IMR-90 (cell line): ENCODE measurements around the gene CYB561D2. TPM values are rescaled to one million over a fixed set of nuclear protein-coding genes. Genes with fewer than 3 reads are reported as not detected.

Experiments
- ATAC-seq: fragments of 200-7000 bp; cut with Tn5 transposase; 2 replicates; pipeline ENCODE4 v1.9.1; 2020; ENCODE audit warnings: low read depth, mild to moderate bottlenecking, moderate library complexity
- BruUV-seq: library from RNA; stranded (reverse); fragments of 400-500 nt; replicated peaks from 2 replicates; lab custom pipeline; 2021; lab: Mats Ljungman, UMichigan
- CTCF ChIA-PET: fragments of 300-600 bp; formaldehyde crosslinking; extraction: SDS; loops from one replicate; lab custom pipeline; 2021; ENCODE audit warnings: antibody characterized with exemption; lab: Yijun Ruan, JAX
- POLR2A ChIA-PET: fragments of 300-600 bp; sonication (Branson Sonifier 250); formaldehyde crosslinking; loops from one replicate; lab custom pipeline; 2022; ENCODE audit warnings: antibody characterized with exemption; ENCODE audit not compliant: unreplicated experiment; lab: Charles Lee
- DNase-seq: peaks from one replicate; pipeline ENCODE4 v3.0.0; 2013
- H2AFZ ChIP-seq: replicated peaks from 2 replicates; pipeline ENCODE3; 2013; ENCODE audit warnings: low read length, mild to moderate bottlenecking; ENCODE audit not compliant: poor library complexity
- H2AK5ac ChIP-seq: 2 replicates; pipeline ENCODE4 v1.6.1; 2013; ENCODE audit warnings: low read depth, low read length, inconsistent platforms
- H2AK9ac ChIP-seq: replicated peaks from 2 replicates; pipeline ENCODE3; 2013; ENCODE audit warnings: mild to moderate bottlenecking, low read depth, low read length, moderate library complexity; ENCODE audit not compliant: poor library complexity
- H2BK120ac ChIP-seq: 2 replicates; pipeline ENCODE4 v1.6.1; 2013; ENCODE audit warnings: low read depth, low read length, inconsistent platforms
- H2BK15ac ChIP-seq: 3 replicates; pipeline ENCODE4 v1.6.1; 2013; ENCODE audit warnings: low read depth, low read length, inconsistent platforms
- H2BK20ac ChIP-seq: 2 replicates; pipeline ENCODE4 v1.6.1; 2013; ENCODE audit warnings: low read depth, mild to moderate bottlenecking, inconsistent platforms, low read length, moderate library complexity
- H2BK5ac ChIP-seq: 2 replicates; pipeline ENCODE4 v1.6.1; 2013; ENCODE audit warnings: mild to moderate bottlenecking, low read depth, low read length, inconsistent platforms; ENCODE audit not compliant: poor library complexity, severe bottlenecking
- H3K14ac ChIP-seq: replicated peaks from 2 replicates; pipeline ENCODE4 v1.6.1; 2013; ENCODE audit warnings: low read depth, low read length, inconsistent platforms
- H3K18ac ChIP-seq: 2 replicates; pipeline ENCODE4 v1.6.1; 2013; ENCODE audit warnings: low read depth, low read length, control low read depth
- H3K23ac ChIP-seq: 2 replicates; pipeline ENCODE4 v1.6.1; 2013; ENCODE audit warnings: low read depth, low read length, inconsistent platforms
- H3K27ac ChIP-seq: 2 replicates; pipeline ENCODE4 v1.5.1; 2013; ENCODE audit warnings: mild to moderate bottlenecking, control low read depth, low read length; ENCODE audit not compliant: insufficient read depth
- H3K27me3 ChIP-seq: 2 replicates; pipeline ENCODE4 v1.6.1; 2013; ENCODE audit warnings: low read length; ENCODE audit not compliant: control insufficient read depth, insufficient read depth
- H3K36me3 ChIP-seq: 2 replicates; pipeline ENCODE4 v1.6.1; 2013; ENCODE audit warnings: low read length, mixed read lengths; ENCODE audit not compliant: control insufficient read depth, insufficient read depth
- H3K4ac ChIP-seq: 2 replicates; pipeline ENCODE4 v1.6.1; 2013; ENCODE audit warnings: low read depth, low read length, inconsistent platforms
- H3K4me1 ChIP-seq: 2 replicates; pipeline ENCODE4 v1.6.1; 2013; ENCODE audit warnings: low read length, mixed read lengths; ENCODE audit not compliant: control insufficient read depth, insufficient read depth
- H3K4me2 ChIP-seq: 2 replicates; pipeline ENCODE4 v1.6.1; 2013; ENCODE audit warnings: low read depth, mild to moderate bottlenecking, control low read depth, low read length, moderate library complexity
- H3K4me3 ChIP-seq: 2 replicates; pipeline ENCODE4 v1.5.1; 2013; ENCODE audit warnings: low read depth, mild to moderate bottlenecking, control low read depth, low read length, moderate library complexity; ENCODE audit not compliant: insufficient read depth
- H3K56ac ChIP-seq: 2 replicates; pipeline ENCODE4 v1.6.1; 2013; ENCODE audit warnings: low read length, inconsistent platforms; ENCODE audit not compliant: insufficient read depth; ENCODE audit errors: extremely low read depth
- H3K79me1 ChIP-seq, 2 experiments: 2 replicates each; pipeline ENCODE4 v1.6.1; 2013; ENCODE audit warnings: low read length in 2 of 2, inconsistent platforms in 1 of 2, low read depth in 1 of 2
- H3K9ac ChIP-seq: 2 replicates; pipeline ENCODE4 v1.6.1; 2013; ENCODE audit warnings: low read depth, low read length, control low read depth
- H3K9me1 ChIP-seq: 2 replicates; pipeline ENCODE4 v1.6.1; 2013; ENCODE audit warnings: low read length, inconsistent platforms; ENCODE audit not compliant: insufficient read depth
- H3K9me3 ChIP-seq: 2 replicates; pipeline ENCODE4 v1.6.1; 2013; ENCODE audit warnings: low read length; ENCODE audit not compliant: control insufficient read depth, insufficient read depth
- H4K20me1 ChIP-seq: 2 replicates; pipeline ENCODE4 v1.6.1; 2013; ENCODE audit warnings: low read length, inconsistent platforms; ENCODE audit not compliant: insufficient read depth
- H4K5ac ChIP-seq: 2 replicates; pipeline ENCODE4 v1.6.1; 2013; ENCODE audit warnings: mild to moderate bottlenecking, low read depth, low read length, control low read depth
- H4K8ac ChIP-seq, 2 experiments: 2 replicates each; pipeline ENCODE4 v1.6.1; 2013; ENCODE audit warnings: low read depth in 2 of 2, low read length in 2 of 2, control low read depth in 1 of 2, inconsistent platforms in 1 of 2
- H4K91ac ChIP-seq: 2 replicates; pipeline ENCODE4 v1.6.1; 2013; ENCODE audit warnings: low read depth, low read length, inconsistent platforms; ENCODE audit not compliant: insufficient read depth
- CEBPB ChIP-seq: IDR thresholded peaks from 2 replicates; pipeline ENCODE4 v1.6.1; 2012; ENCODE audit warnings: low read depth, low read length, improper control_type of control experiment
- CHD1 ChIP-seq: IDR thresholded peaks from 2 replicates; pipeline ENCODE4 v1.6.1; 2012; ENCODE audit warnings: low read depth, low read length, improper control_type of control experiment
- ELK1 ChIP-seq: fragments of 150-350 bp; IDR thresholded peaks from 2 replicates; pipeline ENCODE4 v1.6.1; 2016; ENCODE audit warnings: low read depth, mild to moderate bottlenecking, low read length, moderate library complexity, borderline replicate concordance
- FOS ChIP-seq: fragments of 150-350 bp; IDR thresholded peaks from 2 replicates; pipeline ENCODE4 v1.6.1; 2016; ENCODE audit warnings: low read depth, low read length
- MAFK ChIP-seq: IDR thresholded peaks from 2 replicates; pipeline ENCODE4 v1.6.1; 2012; ENCODE audit warnings: low read depth, low read length, improper control_type of control experiment
- MXI1 ChIP-seq: IDR thresholded peaks from 2 replicates; pipeline ENCODE4 v1.6.1; 2012; ENCODE audit warnings: low read depth, mild to moderate bottlenecking, low read length, moderate library complexity, borderline replicate concordance
- POLR2A ChIP-seq: IDR thresholded peaks from 2 replicates; pipeline ENCODE4 v1.6.1; 2012; ENCODE audit warnings: mild to moderate bottlenecking, low read depth, low read length
- RCOR1 ChIP-seq: IDR thresholded peaks from 2 replicates; pipeline ENCODE4 v1.6.1; 2012; ENCODE audit warnings: mild to moderate bottlenecking, low read length, improper control_type of control experiment; ENCODE audit not compliant: insufficient replicate concordance
- RFX5 ChIP-seq: IDR thresholded peaks from 2 replicates; pipeline ENCODE4 v1.8.0; 2012; ENCODE audit warnings: low read depth, mild to moderate bottlenecking, low read length, moderate library complexity
- USF2 ChIP-seq: fragments of 150-350 bp; IDR thresholded peaks from 2 replicates; pipeline ENCODE4 v1.6.1; 2017; ENCODE audit warnings: mild to moderate bottlenecking, antibody characterized with exemption, low read length, low read depth
- WGBS, 2 experiments: methylation state at CpG; one replicate each; pipeline versions ENCODE4 v1.1.5 to v1.1.7; 2013; ENCODE audit warnings: missing lambda C conversion rate in 2 of 2; ENCODE audit not compliant: insufficient read length in 1 of 2; ENCODE audit errors: extremely low coverage in 2 of 2; 5-methylcytosine and 5-hydroxymethylcytosine counted together
- dilution Hi-C: fragments of 300-500 bp; cut with HindIII; formaldehyde crosslinking; loops from one replicate; pipeline ENCODE4 v1.14.3; 2018; ENCODE audit warnings: low sequenced_read_pairs; ENCODE audit not compliant: unreplicated experiment
- in situ Hi-C: fragments of 300-500 bp; cut with MboI; formaldehyde crosslinking; loops from 3 replicates; pipeline ENCODE4 v1.14.3; 2019; ENCODE audit warnings: low sequenced_read_pairs, inconsistent platforms, mixed read lengths
- intact Hi-C: fragments of 100-400 bp; cut with micrococcal nuclease; formaldehyde crosslinking; loops from 2 replicates; pipeline ENCODE4 v1.10.0; 2022
- polyA plus RNA-seq, 3 experiments: library from polyadenylated mRNA; depleted of rRNA; stranded (reverse); fragments of >200 nt; gene quantifications; 2 replicates each; pipeline ENCODE4 v1.2.3, GENCODE V29; 2012; ENCODE audit warnings: low replicate concordance in 1 of 3
- total RNA-seq: library from RNA; depleted of rRNA; stranded (reverse); fragments of >200 nt; gene quantifications from 2 replicates; pipeline ENCODE4 v1.2.3, GENCODE V29; 2012

Gene CYB561D2
- total and polyA plus RNA-seq, 2 of the 4 experiments (the other 2 are of a cell fraction), result 29.2 to 31.7 TPM

- no peak overlapping the region for H2BK5ac ChIP-seq
- H4K8ac ChIP-seq, result no peak overlapping the region
- H3K4me2 ChIP-seq, result no peak overlapping the region
- no peaks in the 10 kb centered on the region for H3K9me3 ChIP-seq
- H3K4me3 ChIP-seq, result no peak overlapping the region
- no peak overlapping the region for H2BK120ac ChIP-seq
- H2AK9ac ChIP-seq, result peak overlapping the region; percentile 6
- peaks cover 23% of the 10 kb centered on the region for H3K9me1 ChIP-seq
- H2AFZ ChIP-seq, result peak overlapping the region; percentile 6
- H4K5ac ChIP-seq, result no peak overlapping the region
- H3K14ac ChIP-seq, result no peak overlapping the region
- H3K36me3 ChIP-seq, result peaks cover 38% of the 10 kb centered on the region
- no peak overlapping the region for H3K9ac ChIP-seq
- intact Hi-C loops, result no loop called here
- TF ChIP-seq POLR2A, result no peak
- TF ChIP-seq MAFK, result no peak
- no peak for TF ChIP-seq ELK1
- no peak for TF ChIP-seq RFX5
- TF ChIP-seq CEBPB, result no peak
- TF ChIP-seq CHD1, result no peak
- TF ChIP-seq RCOR1, result no peak
- no peak for TF ChIP-seq FOS
- TF ChIP-seq MXI1, result no peak
- no peak for TF ChIP-seq USF2
- no peak overlapping the region for H3K18ac ChIP-seq
- in situ Hi-C loops, result no loop called here
- dilution Hi-C loops, result no loop called here
- BruUV-seq, result no TSS peak
- H3K4me1 ChIP-seq, result peaks cover 25% of the 10 kb centered on the region
- H3K56ac ChIP-seq, result no peak overlapping the region
- no peaks in the 10 kb centered on the region for H3K27me3 ChIP-seq
- no peak overlapping the region for H4K91ac ChIP-seq
- H2AK5ac ChIP-seq, result no peak overlapping the region
- WGBS, 2 experiments, result 95% methylated on average over 9 of the region's 16 CpGs; no CpG with 5 or more reads in 1 of the 2 experiments
- POLR2A ChIA-PET, result interaction anchor here (0.6 kb wide), 1 partner anchor 396 kb away, joined by 5 read pairs; no protein-coding TSS in a partner anchor
- no peak overlapping the region for H2BK15ac ChIP-seq
- H4K20me1 ChIP-seq, result 0 out of 2 replicates have a peak, but pooled peaks cover 18% of the 10 kb centered on the region
- peaks cover 29 to 59% of the 10 kb centered on the region in 2 experiments for H3K79me1 ChIP-seq
- ATAC-seq (no peak), DNase-seq (no peak)
- H2BK20ac ChIP-seq, result no peak overlapping the region
- CTCF ChIA-PET, result no interaction called here
- H3K23ac ChIP-seq, result no peak overlapping the region
- H3K4ac ChIP-seq, result no peak overlapping the region
- no peak overlapping the region for H3K27ac ChIP-seq
Measured at GRCh38 chr3:50319181-50319893, 31.3 kb upstream of the CYB561D2 start.
